Measurements from ENCODE around the gene TSKS.

Gene TSKS

GRCh38 chr19:49704888-49705642 lies 58.0 kb downstream of the TSKS start:
- Mint-ChIP-seq H3K4me3 (no peak overlapping the region), H3K36me3 (ENCODE audit: low read depth) (peaks cover 13% of the 10 kb centered on the region), H3K4me1 (no peaks in the 10 kb centered on the region), H3K9me3 (no peaks in the 10 kb centered on the region), H3K27ac (no peak overlapping the region), H3K27me3 (ENCODE audit: low read depth) (no peaks in the 10 kb centered on the region)
- TF ChIP-seq, protein P1, sequence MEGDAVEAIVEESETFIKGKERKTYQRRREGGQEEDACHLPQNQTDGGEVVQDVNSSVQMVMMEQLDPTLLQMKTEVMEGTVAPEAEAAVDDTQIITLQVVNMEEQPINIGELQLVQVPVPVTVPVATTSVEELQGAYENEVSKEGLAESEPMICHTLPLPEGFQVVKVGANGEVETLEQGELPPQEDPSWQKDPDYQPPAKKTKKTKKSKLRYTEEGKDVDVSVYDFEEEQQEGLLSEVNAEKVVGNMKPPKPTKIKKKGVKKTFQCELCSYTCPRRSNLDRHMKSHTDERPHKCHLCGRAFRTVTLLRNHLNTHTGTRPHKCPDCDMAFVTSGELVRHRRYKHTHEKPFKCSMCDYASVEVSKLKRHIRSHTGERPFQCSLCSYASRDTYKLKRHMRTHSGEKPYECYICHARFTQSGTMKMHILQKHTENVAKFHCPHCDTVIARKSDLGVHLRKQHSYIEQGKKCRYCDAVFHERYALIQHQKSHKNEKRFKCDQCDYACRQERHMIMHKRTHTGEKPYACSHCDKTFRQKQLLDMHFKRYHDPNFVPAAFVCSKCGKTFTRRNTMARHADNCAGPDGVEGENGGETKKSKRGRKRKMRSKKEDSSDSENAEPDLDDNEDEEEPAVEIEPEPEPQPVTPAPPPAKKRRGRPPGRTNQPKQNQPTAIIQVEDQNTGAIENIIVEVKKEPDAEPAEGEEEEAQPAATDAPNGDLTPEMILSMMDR (IDR thresholded peaks at IDR 0.05; ENCODE audit: unreplicated experiment in 3 of 3): no peak

- Mint-ChIP-seq H3K9me3 (no peaks in the 10 kb centered on the region), H3K27ac (no peak overlapping the region), H3K27me3 (ENCODE audit: low read depth) (no peaks in the 10 kb centered on the region), H3K4me3 (no peak overlapping the region), H3K4me1 (no peaks in the 10 kb centered on the region), H3K36me3 (ENCODE audit: low read depth) (peaks cover 8% of the 10 kb centered on the region)
- TF ChIP-seq, protein P1 (IDR thresholded peaks at IDR 0.05; ENCODE audit: unreplicated experiment in 3 of 3): no peak
Measured at GRCh38 chr19:49701271-49701786, 61.8 kb downstream of the TSKS start.

DNA sequence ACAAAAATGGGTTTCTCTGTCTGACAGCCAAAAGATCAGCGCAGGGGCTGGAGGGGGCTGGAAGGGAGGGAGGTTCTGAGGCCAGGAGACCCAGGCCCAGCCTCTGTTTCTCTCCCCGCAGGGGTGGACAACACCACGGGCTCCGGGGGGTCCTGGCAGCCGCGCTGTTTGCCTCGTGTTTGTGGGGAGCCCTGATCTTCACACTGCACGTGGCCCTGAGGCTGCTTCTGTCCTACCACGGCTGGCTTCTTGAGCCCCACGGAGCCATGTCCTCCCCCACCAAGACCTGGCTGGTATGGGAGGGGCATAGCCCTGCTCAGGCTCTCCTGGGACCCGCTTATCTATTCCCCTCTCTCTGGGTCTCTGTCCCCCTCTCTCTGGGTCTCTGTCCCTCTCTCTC lies 62.5 kb downstream of the TSKS start:
- peaks cover 8% of the 10 kb centered on the region for H3K36me3 Mint-ChIP-seq (ENCODE audit: low read depth)
- H3K4me3 Mint-ChIP-seq: no peak overlapping the region
- H3K27me3 Mint-ChIP-seq (ENCODE audit: low read depth): no peaks in the 10 kb centered on the region
- no peak overlapping the region for H3K27ac Mint-ChIP-seq
- no peaks in the 10 kb centered on the region for H3K4me1 Mint-ChIP-seq
- no peaks in the 10 kb centered on the region for H3K9me3 Mint-ChIP-seq
- TF ChIP-seq, protein P1 (IDR thresholded peaks at IDR 0.05; ENCODE audit: unreplicated experiment in 3 of 3): no peak

DNA sequence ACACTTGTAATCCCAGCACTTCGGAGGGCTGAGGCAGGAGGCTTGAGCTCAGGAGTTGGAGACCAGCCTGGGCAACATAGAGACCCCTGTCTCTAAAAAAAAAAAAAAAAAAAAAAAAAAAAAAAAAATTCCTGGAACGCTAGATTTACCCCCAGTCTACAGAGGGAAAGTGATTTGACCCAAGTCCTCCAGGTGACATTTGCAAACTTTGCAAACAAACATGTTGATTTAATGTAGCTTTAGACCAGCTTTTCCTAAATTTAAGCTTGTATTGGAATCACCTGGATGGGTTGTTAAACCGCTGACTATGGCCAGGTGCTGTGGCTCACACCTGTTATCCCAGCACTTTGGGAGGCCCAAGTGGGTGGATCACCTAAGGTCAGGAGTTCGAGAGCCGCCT lies 63.7 kb downstream of the TSKS start:
- TF ChIP-seq, protein P1 (IDR thresholded peaks at IDR 0.05; ENCODE audit: unreplicated experiment in 3 of 3): no peak
- Mint-ChIP-seq H3K4me1 (no peaks in the 10 kb centered on the region), H3K36me3 (ENCODE audit: low read depth) (peaks cover 8% of the 10 kb centered on the region), H3K27ac (no peak overlapping the region), H3K27me3 (ENCODE audit: low read depth) (no peaks in the 10 kb centered on the region), H3K9me3 (no peaks in the 10 kb centered on the region), H3K4me3 (no peak overlapping the region)

- peaks cover 12% of the 10 kb centered on the region for H3K36me3 Mint-ChIP-seq (ENCODE audit: low read depth)
- no peak overlapping the region for H3K27ac Mint-ChIP-seq
- peaks cover 6% of the 10 kb centered on the region for H3K4me1 Mint-ChIP-seq
- H3K9me3 Mint-ChIP-seq: no peaks in the 10 kb centered on the region
- TF ChIP-seq, protein P1 (IDR thresholded peaks at IDR 0.05; ENCODE audit: unreplicated experiment in 3 of 3): no peak
- no peaks in the 10 kb centered on the region for H3K27me3 Mint-ChIP-seq (ENCODE audit: low read depth)
- H3K4me3 Mint-ChIP-seq: no peak overlapping the region
Measured at GRCh38 chr19:49696865-49697264, 66.2 kb downstream of the TSKS start.

GRCh38 chr19:49696115-49696514 lies 67.0 kb downstream of the TSKS start:
- TF ChIP-seq, protein P1 (IDR thresholded peaks at IDR 0.05; ENCODE audit: unreplicated experiment in 3 of 3): no peak
- Mint-ChIP-seq H3K4me3 (no peak overlapping the region), H3K9me3 (no peaks in the 10 kb centered on the region), H3K36me3 (ENCODE audit: low read depth) (peaks cover 12% of the 10 kb centered on the region), H3K27ac (no peak overlapping the region), H3K27me3 (ENCODE audit: low read depth) (no peaks in the 10 kb centered on the region), H3K4me1 (peaks cover 10% of the 10 kb centered on the region)

Measured in nephron (organoid).